ENCODE results near the gene NFS1. TPM values are rescaled to one million over a fixed set of nuclear protein-coding genes. Genes with fewer than 3 reads are reported as not detected.

Gene NFS1
- total and polyA plus RNA-seq, 12 donors, result 29.5 to 69.0 (median 57.1) TPM

DNA sequence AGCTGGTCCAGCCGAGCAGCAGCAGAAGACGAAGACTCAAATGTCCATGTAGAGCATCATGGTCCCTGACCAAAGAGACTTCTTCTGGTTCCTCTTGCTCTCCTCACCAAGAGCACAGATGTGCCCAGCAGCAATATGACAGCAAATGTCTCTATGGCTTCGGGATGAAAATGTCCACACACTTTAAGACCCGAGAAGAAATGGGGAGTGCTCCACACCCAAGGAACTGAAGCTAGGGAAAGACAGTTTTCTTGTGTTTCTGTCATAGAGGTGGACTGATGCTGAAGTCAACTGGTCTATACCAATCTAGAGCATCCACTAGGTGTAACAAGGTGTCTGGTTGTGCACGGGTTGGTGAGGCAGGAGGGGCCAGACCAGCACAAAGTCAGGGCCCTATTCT lies 29.9 kb downstream of the NFS1 start:
- intact Hi-C loops (cut with DNase I), result loop anchor here in 3 of 10 donors (10.0 kb wide), 3 partner anchors 54 to 204 kb away; partner anchors contain the start of genes ERGIC3 (in 1 of the 3) and SPAG4 (in 1 of the 3)
- Histone ChIP-seq H3K36me3 (peaks cover 0 to 69% (median 39%) of the 10 kb centered on the region in 9 donors), H3K27ac (no peak overlapping the region), H3K4me1 (peaks cover 0 to 4% (median 0%) of the 10 kb centered on the region in 9 donors), H3K4me3 (no peak overlapping the region), H3K27me3 (no peaks in the 10 kb centered on the region), H3K9me3 (no peaks in the 10 kb centered on the region)
- ATAC-seq (no peak), DNase-seq (no peak)
- TF ChIP-seq, protein P1, sequence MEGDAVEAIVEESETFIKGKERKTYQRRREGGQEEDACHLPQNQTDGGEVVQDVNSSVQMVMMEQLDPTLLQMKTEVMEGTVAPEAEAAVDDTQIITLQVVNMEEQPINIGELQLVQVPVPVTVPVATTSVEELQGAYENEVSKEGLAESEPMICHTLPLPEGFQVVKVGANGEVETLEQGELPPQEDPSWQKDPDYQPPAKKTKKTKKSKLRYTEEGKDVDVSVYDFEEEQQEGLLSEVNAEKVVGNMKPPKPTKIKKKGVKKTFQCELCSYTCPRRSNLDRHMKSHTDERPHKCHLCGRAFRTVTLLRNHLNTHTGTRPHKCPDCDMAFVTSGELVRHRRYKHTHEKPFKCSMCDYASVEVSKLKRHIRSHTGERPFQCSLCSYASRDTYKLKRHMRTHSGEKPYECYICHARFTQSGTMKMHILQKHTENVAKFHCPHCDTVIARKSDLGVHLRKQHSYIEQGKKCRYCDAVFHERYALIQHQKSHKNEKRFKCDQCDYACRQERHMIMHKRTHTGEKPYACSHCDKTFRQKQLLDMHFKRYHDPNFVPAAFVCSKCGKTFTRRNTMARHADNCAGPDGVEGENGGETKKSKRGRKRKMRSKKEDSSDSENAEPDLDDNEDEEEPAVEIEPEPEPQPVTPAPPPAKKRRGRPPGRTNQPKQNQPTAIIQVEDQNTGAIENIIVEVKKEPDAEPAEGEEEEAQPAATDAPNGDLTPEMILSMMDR (IDR thresholded peaks at IDR 0.05), result no peak
- 97 to 99% methylated on average over 5 of the region's 5 CpGs for WGBS, 2 donors

DNA sequence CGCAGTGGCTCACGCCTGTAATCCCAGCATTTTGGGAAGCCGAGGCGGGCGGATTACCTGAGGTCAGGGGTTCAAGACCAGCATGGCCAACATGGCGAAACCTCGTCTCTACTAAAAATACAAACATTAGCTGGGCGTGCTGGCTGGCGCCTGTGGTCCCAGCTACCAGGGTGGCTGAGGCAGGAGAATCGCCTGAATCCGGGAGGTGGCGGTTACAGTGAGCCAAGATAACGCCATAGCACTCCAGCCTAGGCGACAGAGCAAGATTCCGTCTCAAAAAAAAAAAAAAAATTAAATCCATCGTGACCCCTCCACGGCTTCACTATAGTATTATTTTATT lies 33.2 kb downstream of the NFS1 start:
- ATAC-seq (no peak), DNase-seq (no peak)
- TF ChIP-seq, protein P1 (IDR thresholded peaks at IDR 0.05), result no peak
- 98% methylated on average over 17 of the region's 17 CpGs for WGBS, 2 donors
- H3K4me3 ChIP-seq, result no peak overlapping the region
- intact Hi-C loops (cut with DNase I), result loop anchor here in 5 of 10 donors (2.0 to 10.0 kb wide), 4 partner anchors 49 to 201 kb away; partner anchors contain the start of genes ERGIC3 (in 1 of the 5) and SPAG4 (in 1 of the 5)
- H3K36me3 ChIP-seq, result peaks cover 0 to 36% (median 16%) of the 10 kb centered on the region in 9 donors
- peaks cover 3 to 32% (median 26%) of the 10 kb centered on the region in 9 donors for H3K4me1 ChIP-seq
- no peaks in the 10 kb centered on the region for H3K9me3 ChIP-seq
- H3K27me3 ChIP-seq, result no peaks in the 10 kb centered on the region
- no peak overlapping the region for H3K27ac ChIP-seq

DNA sequence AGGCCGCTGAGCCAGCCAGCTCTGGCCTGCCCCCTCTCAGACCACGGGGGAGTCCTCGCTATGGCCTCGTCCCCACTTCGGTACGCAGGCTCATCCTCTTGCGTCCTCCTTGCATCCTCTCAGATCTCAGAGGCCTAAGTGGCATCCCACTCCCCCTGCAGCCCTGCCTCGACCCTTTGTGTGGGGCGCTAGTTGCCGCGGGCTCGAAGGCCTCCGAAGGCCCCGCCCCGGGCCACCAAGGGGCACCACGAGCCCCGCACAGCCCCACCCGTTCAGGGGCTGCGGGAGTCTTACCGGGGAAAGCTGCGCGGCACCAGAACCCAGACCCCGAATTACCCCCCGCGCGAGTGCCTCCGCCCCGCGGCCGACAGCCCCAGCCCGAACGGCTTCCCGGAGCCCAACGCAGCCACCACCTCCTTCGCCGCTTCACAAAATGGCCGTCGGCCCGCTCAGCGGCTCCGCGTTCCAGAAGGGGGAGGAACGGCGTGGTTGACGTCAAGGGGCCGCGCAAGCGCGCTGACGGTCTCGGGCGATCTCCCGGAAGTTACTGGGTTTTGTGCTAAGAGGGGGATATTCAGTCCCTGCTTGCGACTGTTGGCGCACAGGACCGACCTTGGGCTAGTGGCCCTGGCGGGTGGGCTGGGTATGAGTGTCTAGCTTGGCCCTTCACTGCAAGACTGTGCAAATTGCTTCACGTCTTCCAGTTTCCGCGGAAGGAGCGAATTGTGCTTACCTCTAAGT lies 34.5 kb downstream of the NFS1 start, which contains the start of the genes CPNE1 and RBM12:
Gene CPNE1 (minus strand): TSS at position 435 of the 741 bp plus-strand sequence. CDS start 31,977 bp downstream, outside the sequence.
Gene RBM12 (minus strand): TSS at position 435 of the 741 bp plus-strand sequence. CDS start 9,578 bp downstream, outside the sequence.
- ATAC-seq (peak; percentile 96 to 98 (median 97)), DNase-seq (peak; percentile 92 to 94)
- Histone ChIP-seq H3K4me3 (peak within 1 kb of the TSS; percentile 68 to 96 (median 79)), H3K36me3 (peaks cover 0 to 23% (median 12%) of the 10 kb centered on the region in 9 donors), H3K27ac (peak within 1 kb of the TSS; percentile 90 to 100 (median 97)), H3K9me3 (no peaks in the 10 kb centered on the region), H3K4me1 (peaks cover 3 to 45% (median 39%) of the 10 kb centered on the region in 9 donors), H3K27me3 (no peaks in the 10 kb centered on the region)
- 1% methylated on average over 61 of the region's 61 CpGs for WGBS, 2 donors
- TF ChIP-seq, protein P1 (IDR thresholded peaks at IDR 0.05), result no peak
- intact Hi-C loops (cut with DNase I), result loop anchor here in 8 of 10 donors (2.0 to 10.0 kb wide), 6 partner anchors 47 to 200 kb away; partner anchors contain the start of genes SPAG4 (in 6 of the 8) and ERGIC3 (in 2 of the 8)
